SW480 (cell line): Measurements from ENCODE around the gene PEAK1.

Experiments used
- DNase-seq: peaks from one replicate; pipeline ENCODE4 v3.0.0-alpha.2; 2016; ENCODE audit warnings: low spot score

Gene PEAK1

DNA sequence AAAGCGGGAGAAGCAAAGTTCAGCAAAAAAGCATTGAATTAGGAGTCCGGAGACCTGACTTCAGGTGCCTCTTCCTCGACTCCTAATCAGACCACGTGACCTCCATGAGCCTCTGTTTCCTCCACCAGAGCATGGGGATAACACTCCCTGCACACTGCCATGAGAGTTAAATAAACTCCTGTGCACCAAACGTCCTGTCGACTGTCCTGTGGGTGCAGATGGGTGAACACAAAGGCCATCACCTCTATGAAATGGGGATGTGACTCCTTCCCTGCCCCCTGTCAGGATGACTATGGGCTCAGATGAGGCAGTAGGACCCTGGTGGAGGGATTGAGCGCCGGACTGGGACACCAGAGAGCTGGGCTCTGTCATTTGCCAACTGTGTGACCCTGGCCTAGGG lies 335.5 kb downstream of the PEAK1 start:
- no peak for DNase-seq

DNA sequence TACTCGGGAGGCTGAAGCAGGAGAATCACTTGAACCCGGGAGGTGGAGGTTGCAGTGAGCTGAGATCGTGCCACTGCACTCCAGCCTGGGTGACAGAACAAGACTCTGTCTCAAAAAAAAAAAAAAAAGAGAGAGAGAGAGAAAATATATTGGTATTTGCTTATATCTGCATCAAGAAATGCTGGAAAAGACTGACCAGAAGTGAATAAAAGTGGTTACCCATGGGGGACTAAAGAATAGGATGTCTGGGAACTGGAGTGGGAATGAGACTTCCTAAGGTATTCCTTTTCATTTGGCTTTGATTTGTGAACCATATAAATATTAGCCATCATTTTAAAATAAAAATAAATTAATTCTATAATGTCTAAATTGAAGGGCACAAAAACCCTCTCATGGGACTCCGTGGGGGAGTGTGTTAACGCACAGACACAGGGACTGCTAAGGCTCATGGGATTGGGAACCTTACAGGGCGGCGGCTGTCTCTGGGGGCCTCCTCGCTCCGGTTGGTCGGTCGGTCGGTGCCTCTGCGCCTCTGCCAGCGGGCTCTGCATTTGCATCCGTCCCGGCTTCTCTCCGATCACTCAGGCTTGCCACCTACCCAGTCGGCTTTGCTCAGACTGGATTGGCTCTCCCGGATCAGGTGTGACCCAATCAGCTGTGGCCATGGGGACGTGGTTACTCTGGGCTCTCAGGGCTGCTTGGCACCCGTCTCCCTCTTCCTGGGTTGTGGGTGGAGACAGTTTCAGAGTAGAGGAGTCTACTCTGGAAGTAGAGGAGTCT lies 336.3 kb downstream of the PEAK1 start:
- peak; percentile 90 for DNase-seq

DNA sequence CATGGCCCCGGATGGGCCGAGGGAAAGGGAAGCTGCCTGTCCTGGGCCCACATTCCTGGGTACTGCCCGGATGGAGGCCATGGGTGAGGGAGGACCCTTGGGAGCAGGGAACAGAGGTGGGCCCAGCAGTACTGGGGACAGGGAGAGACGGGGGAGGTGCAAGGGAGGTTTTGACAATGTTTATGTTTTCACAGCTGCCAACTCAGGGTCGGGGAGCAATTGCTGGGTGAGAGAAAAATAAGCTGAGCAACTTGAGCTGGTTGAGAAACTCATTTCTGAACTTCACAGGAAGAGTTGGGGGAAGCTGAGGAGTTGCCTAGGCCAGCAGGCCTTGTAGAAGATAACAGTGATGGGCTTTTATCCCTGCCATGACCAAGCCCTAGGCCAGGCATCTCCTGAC lies 337.9 kb downstream of the PEAK1 start:
- DNase-seq, result no peak

GRCh38 chr15:77076323-77076915 lies 343.5 kb downstream of the PEAK1 start:
- no peak for DNase-seq

DNA sequence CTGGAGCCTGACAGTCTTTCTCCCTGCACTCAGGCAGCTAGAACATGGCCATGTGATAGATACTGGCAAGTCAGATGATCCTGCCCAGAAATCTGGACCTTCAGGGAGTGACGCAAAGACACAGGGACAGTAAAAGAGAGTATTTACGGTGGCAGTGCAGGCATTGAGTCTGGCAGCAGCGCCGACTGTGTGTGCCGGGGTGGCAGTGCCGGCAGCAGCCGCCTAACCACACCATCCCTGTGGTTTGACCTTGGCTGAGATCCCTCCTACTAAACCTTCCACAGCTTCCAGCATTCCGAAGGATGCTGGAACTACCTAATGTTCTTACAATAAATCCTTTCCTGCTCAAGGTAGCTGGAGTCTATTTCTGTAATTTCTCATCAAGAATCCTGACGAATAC lies 344.4 kb downstream of the PEAK1 start:
- peak; percentile 57 for DNase-seq

GRCh38 chr15:77074350-77074749 lies 345.6 kb downstream of the PEAK1 start:
- no peak for DNase-seq

- no peak for DNase-seq
These were observed 348.3 kb downstream of the PEAK1 start for GRCh38 chr15:77071305-77072223.

- peak; percentile 88 for DNase-seq
These were observed 349.2 kb downstream of the PEAK1 start, which contains the start of gene TSPAN3 for GRCh38 chr15:77070495-77071304. TSS of gene TSPAN3 (minus strand) at chr15:77071109. CDS start at chr15:77070954, 155 bp downstream.

DNA sequence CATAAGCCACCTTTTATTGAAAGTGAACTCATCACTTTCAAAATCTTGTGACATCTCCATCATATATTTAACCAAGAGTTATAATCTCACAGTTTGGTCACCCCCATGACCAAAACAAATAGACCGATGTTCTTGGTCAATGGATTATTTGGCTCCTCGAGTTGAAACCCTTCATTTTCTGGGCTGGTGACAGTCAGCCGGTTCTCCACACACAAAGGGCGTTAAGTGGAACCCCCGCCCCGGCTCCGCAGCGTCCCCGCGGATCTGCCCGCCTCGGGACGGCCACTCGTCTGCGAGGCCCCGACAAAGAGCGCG lies 349.8 kb downstream of the PEAK1 start:
- no peak for DNase-seq

DNA sequence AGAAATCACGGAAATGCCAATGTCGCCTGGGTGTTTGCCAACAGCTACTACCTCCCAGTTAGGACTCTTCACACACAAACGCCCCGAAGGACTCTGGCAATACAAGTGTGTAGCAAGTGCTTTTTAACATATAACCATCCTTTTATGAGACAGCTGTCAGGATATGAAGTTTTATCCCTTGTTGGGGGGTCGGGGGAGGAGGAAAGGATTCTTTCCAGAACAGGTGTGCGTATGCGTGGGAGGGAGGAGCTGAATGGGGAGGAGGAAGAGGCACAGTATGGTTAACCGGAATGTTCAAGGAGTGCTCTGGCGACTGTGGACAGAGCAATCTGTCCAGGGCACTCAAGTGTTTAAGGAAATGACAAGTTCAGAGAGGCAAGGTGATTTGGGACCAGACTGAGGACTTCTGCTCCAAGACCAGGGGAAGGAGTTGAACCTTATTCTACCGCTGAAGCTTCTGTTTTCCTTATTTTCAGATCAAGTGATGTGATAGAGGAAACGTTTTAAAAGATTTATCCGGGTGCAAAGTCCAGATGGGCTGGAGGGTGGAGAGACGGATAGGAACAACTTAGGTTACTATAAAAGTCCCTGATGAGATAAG lies 350.3 kb downstream of the PEAK1 start:
- no peak for DNase-seq

DNA sequence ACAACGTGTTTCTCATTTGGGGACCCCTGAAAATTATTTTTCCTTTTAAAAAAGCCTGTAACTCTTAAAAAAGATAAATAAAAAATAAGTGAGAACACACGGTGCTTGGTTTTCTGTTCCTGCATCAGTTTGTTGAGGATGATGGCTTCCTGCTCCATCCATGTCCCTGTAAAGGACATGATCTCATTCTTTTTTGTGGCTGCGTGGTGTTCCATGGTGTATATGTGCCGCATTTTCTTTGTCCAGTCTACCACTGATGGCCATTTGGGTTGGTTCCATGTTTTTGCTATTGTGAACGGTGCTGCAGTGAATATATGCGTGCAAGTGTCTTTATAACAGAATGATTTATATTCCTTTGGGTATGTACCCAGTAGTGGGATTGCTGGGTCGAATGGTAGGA lies 351.3 kb downstream of the PEAK1 start:
- DNase-seq, result no peak

DNA sequence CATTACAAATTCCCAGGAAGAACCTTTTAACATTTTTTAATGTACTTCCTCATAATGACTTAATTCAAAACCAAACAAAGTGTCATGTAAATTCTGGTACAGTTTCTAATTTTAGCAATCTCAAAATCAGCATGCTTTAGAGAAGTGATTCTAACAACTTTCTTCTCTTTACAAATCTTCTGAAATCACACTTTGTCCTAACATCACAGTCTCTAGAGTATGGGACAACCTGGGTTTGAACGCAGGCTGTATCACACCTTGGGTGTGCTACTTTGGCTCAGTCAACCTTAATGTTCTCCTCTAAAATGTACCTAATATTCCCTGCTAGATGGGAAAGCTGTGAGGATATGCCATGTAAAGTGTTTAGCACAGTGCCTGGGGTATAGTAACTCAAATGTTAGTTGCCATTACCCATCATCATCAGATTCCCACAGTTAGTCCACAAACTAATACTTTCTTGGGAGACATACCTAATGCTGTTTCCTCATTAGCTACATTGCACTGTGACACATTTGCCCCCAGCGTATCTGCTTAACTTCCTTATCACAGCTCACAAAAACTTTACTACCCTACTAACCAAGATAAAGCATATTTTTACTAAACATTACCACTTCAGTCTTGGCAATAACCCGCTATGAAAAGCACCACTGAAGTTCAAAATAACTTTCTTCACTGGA lies 352.1 kb downstream of the PEAK1 start:
- no peak for DNase-seq

GRCh38 chr15:77066971-77067690 lies 352.8 kb downstream of the PEAK1 start:
- peak; percentile 16 for DNase-seq

DNA sequence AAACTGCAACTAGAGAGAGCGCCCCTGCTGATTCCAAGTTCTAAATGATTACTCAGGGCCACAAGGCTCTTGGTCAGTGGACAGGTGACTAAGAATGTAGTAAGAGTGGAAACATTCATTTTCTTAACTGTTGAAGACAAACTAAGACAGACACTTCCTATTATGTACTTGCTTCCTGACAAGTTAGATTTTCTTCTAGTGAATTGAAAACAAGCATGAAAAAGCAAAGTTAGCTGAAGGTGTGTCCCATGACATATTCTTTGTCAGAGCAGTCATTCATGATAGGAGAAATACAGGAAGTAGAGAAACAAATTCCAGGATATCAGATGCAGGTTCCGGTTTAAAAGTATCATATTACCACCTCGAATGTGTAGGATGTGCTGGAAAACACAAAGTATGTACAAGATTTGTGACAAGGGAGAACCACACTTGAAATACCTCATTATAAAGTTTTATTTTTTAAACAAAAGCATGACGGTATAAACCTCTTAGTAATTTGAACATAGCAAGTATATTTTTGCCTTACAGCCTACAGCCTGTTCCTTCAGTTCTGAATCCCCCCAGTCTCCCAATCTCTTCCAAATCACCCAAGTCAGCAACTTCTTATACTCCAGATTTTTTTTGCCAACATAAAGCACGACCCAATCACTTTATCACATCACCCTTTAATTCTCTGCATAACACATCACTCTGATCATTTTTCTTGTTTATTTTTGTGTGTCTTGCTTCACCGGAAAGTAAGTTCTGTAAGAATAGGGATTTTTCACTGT lies 355.2 kb downstream of the PEAK1 start:
- no peak for DNase-seq

DNA sequence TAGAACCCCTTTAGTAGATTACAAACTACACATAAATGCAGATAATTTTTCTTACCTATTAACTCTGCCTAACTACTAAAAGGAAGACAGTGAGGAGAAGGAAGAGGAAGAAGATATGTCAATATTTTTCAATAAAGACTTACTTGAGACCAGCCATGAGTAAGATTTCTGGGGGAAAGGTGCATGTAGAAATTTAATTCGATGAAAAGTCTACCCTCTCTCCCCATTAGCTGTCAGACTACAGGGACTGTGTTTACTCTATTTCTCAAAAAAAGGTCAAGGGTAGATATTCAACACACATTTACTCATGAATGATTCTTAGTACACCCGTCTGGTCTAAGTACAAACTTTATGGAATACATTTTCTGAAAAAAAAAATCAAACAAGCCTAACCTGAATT lies 355.8 kb downstream of the PEAK1 start:
- DNase-seq, result no peak

- no peak for DNase-seq
These were observed 356.7 kb downstream of the PEAK1 start for GRCh38 chr15:77063249-77063648.

GRCh38 chr15:77060546-77060945 lies 359.4 kb downstream of the PEAK1 start:
- DNase-seq, result no peak

- no peak for DNase-seq
These were observed 360.0 kb downstream of the PEAK1 start for GRCh38 chr15:77059786-77060361.

DNA sequence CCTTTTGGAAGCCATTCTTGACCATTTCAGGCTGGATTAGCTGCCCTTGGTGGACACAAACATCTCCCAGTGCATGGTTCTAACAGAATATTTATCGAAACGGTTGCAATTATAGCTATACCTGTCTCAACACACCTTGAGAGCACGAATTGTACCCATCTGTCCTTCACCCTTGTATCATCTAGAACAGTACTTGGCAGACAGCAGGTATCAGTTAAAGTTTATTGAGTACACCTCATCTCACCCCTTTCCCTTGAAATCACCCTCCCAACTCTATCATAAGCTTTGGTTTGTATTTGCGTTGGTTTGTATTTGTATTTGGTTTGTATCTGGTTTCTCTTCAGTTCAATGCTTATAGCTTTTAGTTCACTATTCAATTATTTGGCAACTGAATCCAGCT lies 361.4 kb downstream of the PEAK1 start:
- DNase-seq, result no peak
